ENCODE results near the gene SERP2.

GRCh38 chr13:44336934-44337333, 36.7 kb upstream of the SERP2 start:
- TF ChIP-seq SP1 (IDR thresholded peaks at IDR 0.05) = no peak
- no peak for TF ChIP-seq ARNT (IDR thresholded peaks at IDR 0.05)
- no peak for TF ChIP-seq FOXA1 (IDR thresholded peaks at IDR 0.05)

All from HEK293T (cell line).